Measurements from ENCODE around the gene SPANXN2.

GRCh38 chrX:143674926-143675325 lies 45.6 kb downstream of the SPANXN2 start:
- TF ChIP-seq CTCF (tag by site-specific recombination; IDR thresholded peaks at IDR 0.05) (no peak), KLF7 (tag by site-specific recombination; IDR thresholded peaks at IDR 0.05; ENCODE audit: borderline replicate concordance) (no peak), YY1 (tag by site-specific recombination; IDR thresholded peaks at IDR 0.05) (no peak), ZNF24 (tag by site-specific recombination; IDR thresholded peaks at IDR 0.05) (no peak), PRDM6 (tag by site-specific recombination; IDR thresholded peaks at IDR 0.05) (no peak), ZNF133 (tag by site-specific recombination; IDR thresholded peaks at IDR 0.05) (no peak), ELK4 (IDR thresholded peaks at IDR 0.05; ENCODE audit: borderline replicate concordance, low read depth, low read length) (no peak), ZXDB (tag by site-specific recombination; IDR thresholded peaks at IDR 0.05) (no peak), PRDM1 (tag by site-specific recombination; IDR thresholded peaks at IDR 0.05) (no peak)

All from HEK293 (cell line).